Stimulated activated CD8-positive, alpha-beta memory T cell treated with anti-CD3 and anti-CD28 coated beads, Interleukin-2, amount 100 ng/mL, for 1 hour (primary cell): ENCODE measurements around the gene CLEC16A.

Source experiments
- DNase-seq, 2 donors: peaks; one replicate each; pipeline ENCODE4 v3.0.0-alpha.2; 2020; ENCODE audit warnings: low read depth in 2 of 2

The CLEC16A gene

DNA sequence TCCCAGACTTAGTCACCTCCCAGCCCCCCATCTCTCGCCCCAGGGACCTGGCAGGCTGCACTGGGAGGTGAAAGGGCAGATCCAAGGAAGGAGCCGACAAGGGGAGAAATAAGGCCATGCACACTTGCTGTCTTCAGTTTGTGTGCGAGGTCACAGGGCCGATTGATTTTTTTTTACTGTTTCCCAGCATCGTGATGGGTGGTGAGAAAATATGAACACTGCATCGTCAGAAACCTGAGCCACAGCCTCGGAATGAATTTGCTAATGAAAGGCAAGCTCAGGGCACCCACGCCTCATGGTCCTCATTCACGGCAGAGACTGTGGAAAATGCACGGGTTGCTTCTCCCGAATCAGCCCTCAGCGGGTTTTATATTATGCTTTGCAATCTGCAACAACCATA is 213.7 kb downstream of the CLEC16A start:
- DNase-seq = no peak

DNA sequence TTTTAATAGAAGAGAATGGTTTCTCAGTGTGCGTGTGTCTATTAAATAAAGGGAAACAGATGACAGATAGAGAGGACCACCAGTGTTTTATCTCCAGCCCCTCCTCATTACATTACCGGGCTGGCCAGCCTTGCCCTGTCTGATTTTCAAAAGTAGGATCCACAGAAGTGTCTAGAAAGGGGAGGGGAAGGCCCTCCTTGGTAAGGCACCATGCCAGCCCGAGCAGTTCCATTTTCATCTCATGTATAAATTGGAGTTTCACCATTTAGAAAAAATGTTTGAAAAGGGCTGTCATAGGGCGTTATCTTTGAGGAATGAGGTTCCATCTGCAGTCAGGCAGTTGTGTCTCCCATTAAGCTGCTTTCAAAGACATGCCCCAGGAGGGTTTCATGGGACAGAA is 214.9 kb downstream of the CLEC16A start:
- DNase-seq = no peak

GRCh38 chr16:11160676-11161115 is 216.3 kb downstream of the CLEC16A start:
- no peak for DNase-seq

DNA sequence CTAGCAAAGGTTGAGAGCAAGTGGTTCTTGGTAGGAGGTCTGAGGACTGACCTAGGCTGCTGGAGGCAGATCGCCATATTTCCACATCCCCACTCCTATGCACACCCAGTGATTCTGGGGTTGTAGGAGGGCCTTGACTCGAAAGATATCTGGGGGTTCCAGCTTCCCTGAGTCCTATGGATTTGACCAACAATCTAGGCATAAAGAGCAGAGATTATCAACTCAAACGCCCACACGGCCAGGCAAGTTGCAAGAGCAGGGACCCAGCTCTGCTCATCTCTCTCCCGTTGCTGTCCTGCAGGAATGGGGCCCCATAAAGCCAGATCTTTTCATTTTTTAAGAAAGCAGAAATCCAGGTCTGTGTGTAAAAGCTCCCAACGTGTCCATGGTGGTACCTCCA is 217.1 kb downstream of the CLEC16A start:
- DNase-seq = no peak

DNA sequence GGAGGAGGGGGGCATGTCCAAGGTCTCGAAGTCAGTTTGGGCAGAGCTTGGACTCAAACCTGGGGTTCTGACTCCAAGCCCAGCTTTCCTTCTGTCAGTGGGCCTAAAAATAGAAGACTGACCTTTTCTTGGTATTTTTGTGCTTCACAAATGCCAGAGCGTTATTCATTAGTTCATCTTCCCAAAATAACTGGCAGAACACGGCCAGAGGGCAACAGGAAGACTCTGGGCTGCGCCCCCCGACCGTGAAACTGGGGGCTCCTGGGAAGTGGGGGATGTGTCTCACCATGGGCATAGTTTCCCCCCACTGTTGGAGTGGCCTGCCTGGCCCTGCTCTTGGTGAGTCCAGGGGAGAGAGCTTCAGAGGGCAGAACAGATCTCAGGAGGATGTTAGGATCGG is 217.6 kb downstream of the CLEC16A start:
- no peak for DNase-seq

DNA sequence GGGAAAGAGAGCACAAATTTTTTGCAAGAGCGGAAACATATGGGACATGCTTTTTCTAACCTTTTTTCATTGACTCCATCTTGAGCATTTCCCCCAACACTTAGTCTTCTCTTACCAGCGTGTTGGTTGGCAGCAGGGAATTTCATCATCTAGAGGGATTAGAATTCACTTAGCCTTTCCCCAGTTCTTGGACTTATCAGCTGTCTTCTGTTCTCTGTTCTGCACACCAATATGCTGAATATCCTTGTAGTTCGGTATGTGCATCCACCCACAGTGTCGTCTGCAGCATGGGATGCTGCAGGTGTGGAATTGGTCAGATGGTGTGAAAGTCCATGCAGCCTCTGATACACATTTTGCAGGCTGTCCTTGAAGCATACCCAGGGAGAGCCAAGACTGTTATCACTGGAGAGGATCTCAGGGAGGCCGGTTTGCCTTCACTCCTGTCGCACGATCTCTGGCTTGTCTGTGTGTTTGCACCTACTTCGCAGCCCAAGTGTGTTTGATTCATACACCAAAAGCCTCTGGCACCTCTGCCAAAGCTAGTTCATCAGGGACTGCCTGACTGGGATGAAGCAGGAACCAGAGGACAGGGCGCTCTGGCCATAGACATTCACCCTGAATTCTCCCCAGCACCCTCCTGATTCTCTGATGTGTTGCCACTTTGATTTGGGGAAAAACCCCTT is 218.4 kb downstream of the CLEC16A start:
- no peak for DNase-seq

DNA sequence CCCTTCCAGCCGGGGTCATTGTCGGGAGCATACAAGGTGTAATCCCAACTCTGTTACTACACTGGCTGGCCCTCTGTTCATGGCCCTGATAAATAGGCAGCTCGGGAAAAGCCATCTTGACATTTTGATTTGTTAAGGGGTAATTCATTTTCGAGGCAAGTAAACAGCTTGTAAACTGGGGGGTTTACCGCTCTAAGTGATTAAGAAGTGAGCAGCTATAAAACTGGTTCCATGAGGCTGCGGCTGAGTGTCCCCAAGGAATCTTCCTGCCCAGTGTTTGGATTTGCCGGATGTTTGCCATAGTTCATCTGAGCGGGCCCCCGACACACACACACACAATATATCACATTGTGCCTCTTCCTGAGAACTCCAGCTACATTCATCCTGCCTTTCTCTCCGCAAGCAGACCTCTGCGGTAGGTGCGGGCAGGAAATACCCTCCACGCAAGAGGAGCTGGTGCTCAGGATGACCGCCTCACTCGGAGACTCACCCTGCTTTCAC is 219.4 kb downstream of the CLEC16A start:
- DNase-seq = no peak

- DNase-seq = no peak
These were observed 220.3 kb downstream of the CLEC16A start for GRCh38 chr16:11164482-11165270.

GRCh38 chr16:11165349-11165748 is 221.0 kb downstream of the CLEC16A start:
- DNase-seq = no peak

GRCh38 chr16:11165894-11166665 is 221.7 kb downstream of the CLEC16A start:
- DNase-seq = no peak

- no peak for DNase-seq
These were observed 223.2 kb downstream of the CLEC16A start for GRCh38 chr16:11167581-11167980.

- no peak for DNase-seq
These were observed 224.2 kb downstream of the CLEC16A start for GRCh38 chr16:11168386-11169051.

- no peak for DNase-seq
These were observed 225.3 kb downstream of the CLEC16A start for GRCh38 chr16:11169641-11170040.

- DNase-seq = no peak
These were observed 225.8 kb downstream of the CLEC16A start for GRCh38 chr16:11170201-11170600.

- no peak for DNase-seq
These were observed 226.5 kb downstream of the CLEC16A start for GRCh38 chr16:11170696-11171447.

DNA sequence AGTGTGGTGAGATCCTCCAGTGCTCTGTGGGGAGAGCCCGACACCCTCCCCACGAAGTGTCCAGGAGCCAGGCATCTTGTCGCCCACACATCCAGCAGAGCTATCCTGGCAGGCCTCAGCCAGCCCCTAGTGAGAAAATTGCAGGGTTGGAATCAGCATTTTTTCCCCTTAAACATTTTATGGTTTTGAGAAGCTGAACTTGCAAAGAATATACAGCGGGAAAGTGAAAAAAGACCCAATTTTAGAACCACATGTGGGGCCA is 227.0 kb downstream of the CLEC16A start:
- no peak for DNase-seq

DNA sequence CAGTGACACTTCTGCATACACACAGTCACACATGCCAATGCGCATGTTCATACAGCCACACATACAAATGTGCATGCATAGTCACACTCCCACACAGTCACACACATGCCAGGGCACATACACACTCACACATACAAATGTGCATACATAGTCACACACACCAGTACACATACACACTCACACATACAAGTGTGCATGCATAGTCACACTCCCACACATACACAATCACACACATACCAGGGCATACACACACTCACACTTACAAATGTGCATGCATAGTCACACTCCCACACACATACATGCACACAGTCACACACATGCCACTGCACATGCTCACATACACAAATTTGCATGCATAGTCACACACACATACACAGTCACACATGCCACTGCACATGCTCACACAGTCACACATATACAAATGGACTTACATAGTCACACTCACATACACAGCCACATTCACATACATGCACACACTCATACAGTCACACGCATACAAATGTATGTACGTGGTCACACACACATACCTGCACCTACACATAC is 227.5 kb downstream of the CLEC16A start:
- DNase-seq = no peak

DNA sequence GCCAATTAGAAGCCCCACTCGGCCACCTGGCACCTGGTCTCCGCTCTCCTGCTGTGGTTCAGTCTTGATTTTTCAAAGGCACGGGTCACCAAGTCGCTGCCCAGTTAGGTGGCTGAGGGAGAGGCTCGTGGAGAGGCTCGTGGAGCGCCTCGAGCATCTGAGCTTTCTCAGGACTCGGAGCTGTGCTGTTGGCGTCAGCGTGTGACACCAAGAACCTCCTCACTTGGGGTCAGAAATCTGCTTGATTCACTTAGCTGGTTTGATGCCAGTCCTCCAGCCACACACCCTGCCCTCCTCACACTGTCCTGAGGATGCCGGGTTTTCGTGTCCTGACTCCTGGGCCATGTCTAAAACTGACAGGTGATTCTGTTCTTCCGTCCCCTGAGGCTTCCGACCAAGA is 229.1 kb downstream of the CLEC16A start:
- no peak for DNase-seq

GRCh38 chr16:11174141-11174540 is 229.8 kb downstream of the CLEC16A start:
- no peak for DNase-seq

GRCh38 chr16:11175106-11175786 is 230.9 kb downstream of the CLEC16A start:
- DNase-seq = no peak
